Thyroid gland (tissue), 4 donors: Measurements from ENCODE around the gene CFAP69.

Experiments
- CTCF ChIP-seq, 6 experiments: fragments of 200-600 bp in 3 of 6; fragments of 450-650 bp in 3 of 6; sonication (generic) in 3 of 6; IDR thresholded peaks; one replicate each; pipeline ENCODE4 v1.5.1; 2016 to 2019; ENCODE audit warnings: antibody characterized with exemption in 6 of 6, mild to moderate bottlenecking in 2 of 6, inconsistent platforms in 1 of 6, moderate library complexity in 1 of 6
- POLR2A ChIP-seq, 2 donors: fragments of 450-650 bp; IDR thresholded peaks; one replicate each; pipeline ENCODE4 v1.6.1; 2017; ENCODE audit warnings: antibody characterized with exemption in 2 of 2, mild to moderate bottlenecking in 2 of 2, moderate library complexity in 1 of 2

GRCh38 chr7:90271753-90272152 is 26.8 kb downstream of the CFAP69 start:
- no peak for TF ChIP-seq CTCF (IDR thresholded peaks at IDR 0.05)
- TF ChIP-seq POLR2A (IDR thresholded peaks at IDR 0.05): no peak
